GM23338 (cell line): Measurements from ENCODE around the gene IGSF6. TPM values are rescaled to one million over a fixed set of nuclear protein-coding genes. Genes with fewer than 3 reads are reported as not detected.

Experiments
- ATAC-seq: fragments of 200-7000 bp; cut with Tn5 transposase; 3 replicates; pipeline ENCODE4 v1.9.1; 2020
- DNase-seq: peaks from one replicate; pipeline ENCODE4 v3.0.0-alpha.2; 2015; ENCODE audit warnings: low spot score
- H2AFZ ChIP-seq: fragments of 200-600 bp; sonication (generic); 2 replicates; pipeline ENCODE4 v1.8.0; 2016; ENCODE audit warnings: antibody characterized with exemption, mild to moderate bottlenecking, moderate library complexity
- H3F3A ChIP-seq: fragments of 200-600 bp; sonication (generic); replicated peaks from 2 replicates; pipeline ENCODE4 v1.8.0; 2017; ENCODE audit warnings: antibody characterized with exemption, mixed run types, low read depth
- H3K27ac ChIP-seq: fragments of 200-600 bp; sonication (generic); 2 replicates; pipeline ENCODE4 v1.6.1; 2016; ENCODE audit warnings: low read depth
- H3K27me3 ChIP-seq: fragments of 200-600 bp; sonication (generic); 2 replicates; pipeline ENCODE4 v1.8.0; 2016; ENCODE audit warnings: mild to moderate bottlenecking, mixed run types, moderate library complexity; ENCODE audit not compliant: insufficient read depth
- H3K36me3 ChIP-seq: fragments of 200-600 bp; sonication (generic); 2 replicates; pipeline ENCODE4 v1.8.0; 2016; ENCODE audit warnings: mild to moderate bottlenecking; ENCODE audit not compliant: insufficient read depth
- H3K4me1 ChIP-seq: fragments of 200-600 bp; sonication (generic); 2 replicates; pipeline ENCODE4 v1.8.0; 2016; ENCODE audit warnings: mild to moderate bottlenecking, moderate library complexity; ENCODE audit not compliant: insufficient read depth
- H3K4me2 ChIP-seq: fragments of 200-600 bp; sonication (generic); 2 replicates; pipeline ENCODE4 v1.7.1; 2017; ENCODE audit warnings: mixed run types
- H3K4me3 ChIP-seq: fragments of 200-600 bp; sonication (generic); 2 replicates; pipeline ENCODE4 v1.6.1; 2016; ENCODE audit warnings: mixed run types
- H3K79me2 ChIP-seq: fragments of 200-600 bp; sonication (generic); replicated peaks from 2 replicates; pipeline ENCODE4 v1.8.0; 2017; ENCODE audit warnings: mild to moderate bottlenecking; ENCODE audit not compliant: insufficient read depth
- H3K9me2 ChIP-seq: fragments of 200-600 bp; sonication (generic); 2 replicates; pipeline ENCODE4 v1.8.0; 2017; ENCODE audit not compliant: insufficient read depth
- H4K20me1 ChIP-seq: fragments of 200-600 bp; sonication (generic); replicated peaks from 2 replicates; pipeline ENCODE4 v1.8.0; 2017; ENCODE audit warnings: mild to moderate bottlenecking; ENCODE audit not compliant: insufficient read depth
- H3K27ac Mint-ChIP-seq: 2 replicates; pipeline ENCODE4 v1.8.0; 2020; ENCODE audit warnings: inconsistent platforms, mild to moderate bottlenecking, moderate library complexity, mixed read lengths
- H3K27me3 Mint-ChIP-seq: 3 replicates; pipeline ENCODE4 v1.8.0; 2022; ENCODE audit warnings: low read depth, mild to moderate bottlenecking, moderate library complexity, mixed read lengths, inconsistent platforms; ENCODE audit not compliant: insufficient read depth, poor library complexity
- H3K36me3 Mint-ChIP-seq: 3 replicates; pipeline ENCODE4 v1.8.0; 2021; ENCODE audit warnings: low read depth, mild to moderate bottlenecking, inconsistent platforms, moderate library complexity, mixed read lengths
- H3K4me1 Mint-ChIP-seq: 3 replicates; pipeline ENCODE4 v1.8.0; 2020; ENCODE audit warnings: mild to moderate bottlenecking, inconsistent platforms, mixed read lengths
- H3K4me3 Mint-ChIP-seq: 3 replicates; pipeline ENCODE4 v1.8.0; 2021; ENCODE audit warnings: moderate library complexity, mild to moderate bottlenecking, inconsistent platforms, mixed read lengths
- H3K9me3 Mint-ChIP-seq: 3 replicates; pipeline ENCODE4 v1.8.0; 2020; ENCODE audit warnings: moderate library complexity, mild to moderate bottlenecking, inconsistent platforms, mixed read lengths
- JUNB ChIP-seq: IDR thresholded peaks from one replicate; pipeline ENCODE4 v1.6.1; 2016; ENCODE audit warnings: antibody characterized with exemption; ENCODE audit not compliant: unreplicated experiment
- POLR2AphosphoS5 ChIP-seq: IDR thresholded peaks from 2 replicates; pipeline ENCODE4 v1.6.1; 2016; ENCODE audit warnings: antibody characterized with exemption, low read depth
- STAT1 ChIP-seq: IDR thresholded peaks from one replicate; pipeline ENCODE4 v1.6.1; 2016; ENCODE audit warnings: antibody characterized with exemption; ENCODE audit not compliant: unreplicated experiment
- ZNF114 ChIP-seq: fragments of 250-450 bp; sonication (Bioruptor Pico); IDR thresholded peaks from 2 replicates; pipeline ENCODE4 v1.5.0; 2020; ENCODE audit warnings: mild to moderate bottlenecking, moderate library complexity
- ZNF331 ChIP-seq: fragments of 250-450 bp; sonication (Bioruptor Pico); IDR thresholded peaks from 2 replicates; pipeline ENCODE4 v1.5.0; 2020; ENCODE audit warnings: low read depth, mild to moderate bottlenecking, moderate library complexity
- polyA plus RNA-seq: library from polyadenylated mRNA; unstranded; fragments of >200 nt; fragmentation: Nextera tagmentation; extraction: Ambion mirVana; gene quantifications from 2 replicates; pipeline ENCODE4 v1.2.1, GENCODE V29; 2016
- total RNA-seq: library from RNA; depleted of rRNA; stranded (reverse); fragments of >200 nt; shearing (Covaris generic); gene quantifications from 2 replicates; pipeline ENCODE4 v1.2.3, GENCODE V29; 2014
- TF ChIP-seq, protein P1 (sequence below): IDR thresholded peaks from one replicate; pipeline ENCODE4 v1.6.1; 2018; ENCODE audit warnings: antibody characterized with exemption; ENCODE audit not compliant: unreplicated experiment
- TF ChIP-seq, protein P2 (sequence below): fragments of 250-450 bp; sonication (Bioruptor Pico); IDR thresholded peaks from 2 replicates; pipeline ENCODE4 v1.5.0; 2020; ENCODE audit warnings: mild to moderate bottlenecking, moderate library complexity
- TF ChIP-seq, protein P3 (sequence below), 2 experiments: fragments of 200-600 bp in 1 of 2; sonication (generic) in 1 of 2; conservative IDR thresholded peaks; 2 replicates each; pipeline versions ENCODE4 v1.5.1 to v1.6.1; 2016 to 2017; ENCODE audit warnings: antibody characterized with exemption in 2 of 2, low read depth in 2 of 2, mild to moderate bottlenecking in 2 of 2, moderate library complexity in 1 of 2

IGSF6 gene
- total and polyA plus RNA-seq, 2 experiments from 2014 or later, result 0.19 TPM; not detected in 1

DNA sequence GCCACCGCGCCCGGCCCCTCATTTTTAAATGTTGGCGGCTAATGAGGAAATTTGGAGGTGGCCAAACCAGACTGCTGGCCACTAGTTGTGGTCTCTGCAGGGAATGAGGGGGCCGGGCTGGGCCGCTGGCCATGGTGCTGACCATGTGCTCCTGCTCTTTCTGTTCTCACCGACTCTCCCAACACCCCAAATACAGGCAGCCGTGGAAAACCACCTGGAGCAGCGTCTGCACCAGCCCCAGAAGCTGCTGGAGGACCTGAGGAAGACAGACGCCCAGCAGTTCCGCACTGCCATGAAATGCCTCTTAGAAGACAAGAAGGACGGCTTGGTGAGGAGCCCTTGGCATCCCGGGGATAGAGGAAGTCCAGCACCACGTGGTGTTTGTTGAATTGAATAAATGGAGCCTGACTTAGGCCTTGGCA, 32.6 kb upstream of the IGSF6 start:
- Mint-ChIP-seq H3K4me1 (no peaks in the 10 kb centered on the region), H3K27me3 (peaks cover 7% of the 10 kb centered on the region), H3K27ac (no peak overlapping the region), H3K36me3 (no peaks in the 10 kb centered on the region), H3K4me3 (no peak overlapping the region), H3K9me3 (peaks cover 2% of the 10 kb centered on the region; the same call in 1 of the 3 replicates)
- Histone ChIP-seq H3K27me3 (no peaks in the 10 kb centered on the region), H3K79me2 (no peaks in the 10 kb centered on the region), H3K9me2 (no peaks in the 10 kb centered on the region), H3K36me3 (no peaks in the 10 kb centered on the region), H3F3A (no peaks in the 10 kb centered on the region), H3K4me1 (no peaks in the 10 kb centered on the region), H4K20me1 (no peaks in the 10 kb centered on the region), H3K27ac (no peak overlapping the region), H3K4me2 (no peak overlapping the region), H2AFZ (no peak overlapping the region), H3K4me3 (no peak overlapping the region)
- ATAC-seq (peak; percentile 92), DNase-seq (peak; percentile 70)
- TF ChIP-seq, protein P1, sequence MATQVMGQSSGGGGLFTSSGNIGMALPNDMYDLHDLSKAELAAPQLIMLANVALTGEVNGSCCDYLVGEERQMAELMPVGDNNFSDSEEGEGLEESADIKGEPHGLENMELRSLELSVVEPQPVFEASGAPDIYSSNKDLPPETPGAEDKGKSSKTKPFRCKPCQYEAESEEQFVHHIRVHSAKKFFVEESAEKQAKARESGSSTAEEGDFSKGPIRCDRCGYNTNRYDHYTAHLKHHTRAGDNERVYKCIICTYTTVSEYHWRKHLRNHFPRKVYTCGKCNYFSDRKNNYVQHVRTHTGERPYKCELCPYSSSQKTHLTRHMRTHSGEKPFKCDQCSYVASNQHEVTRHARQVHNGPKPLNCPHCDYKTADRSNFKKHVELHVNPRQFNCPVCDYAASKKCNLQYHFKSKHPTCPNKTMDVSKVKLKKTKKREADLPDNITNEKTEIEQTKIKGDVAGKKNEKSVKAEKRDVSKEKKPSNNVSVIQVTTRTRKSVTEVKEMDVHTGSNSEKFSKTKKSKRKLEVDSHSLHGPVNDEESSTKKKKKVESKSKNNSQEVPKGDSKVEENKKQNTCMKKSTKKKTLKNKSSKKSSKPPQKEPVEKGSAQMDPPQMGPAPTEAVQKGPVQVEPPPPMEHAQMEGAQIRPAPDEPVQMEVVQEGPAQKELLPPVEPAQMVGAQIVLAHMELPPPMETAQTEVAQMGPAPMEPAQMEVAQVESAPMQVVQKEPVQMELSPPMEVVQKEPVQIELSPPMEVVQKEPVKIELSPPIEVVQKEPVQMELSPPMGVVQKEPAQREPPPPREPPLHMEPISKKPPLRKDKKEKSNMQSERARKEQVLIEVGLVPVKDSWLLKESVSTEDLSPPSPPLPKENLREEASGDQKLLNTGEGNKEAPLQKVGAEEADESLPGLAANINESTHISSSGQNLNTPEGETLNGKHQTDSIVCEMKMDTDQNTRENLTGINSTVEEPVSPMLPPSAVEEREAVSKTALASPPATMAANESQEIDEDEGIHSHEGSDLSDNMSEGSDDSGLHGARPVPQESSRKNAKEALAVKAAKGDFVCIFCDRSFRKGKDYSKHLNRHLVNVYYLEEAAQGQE, result peak; percentile 89
- no peak for TF ChIP-seq POLR2AphosphoS5
- no peak for TF ChIP-seq ZNF331 (CRISPR knock-in tag)
- no peak for TF ChIP-seq ZNF114 (CRISPR knock-in tag)
- TF ChIP-seq, protein P2, sequence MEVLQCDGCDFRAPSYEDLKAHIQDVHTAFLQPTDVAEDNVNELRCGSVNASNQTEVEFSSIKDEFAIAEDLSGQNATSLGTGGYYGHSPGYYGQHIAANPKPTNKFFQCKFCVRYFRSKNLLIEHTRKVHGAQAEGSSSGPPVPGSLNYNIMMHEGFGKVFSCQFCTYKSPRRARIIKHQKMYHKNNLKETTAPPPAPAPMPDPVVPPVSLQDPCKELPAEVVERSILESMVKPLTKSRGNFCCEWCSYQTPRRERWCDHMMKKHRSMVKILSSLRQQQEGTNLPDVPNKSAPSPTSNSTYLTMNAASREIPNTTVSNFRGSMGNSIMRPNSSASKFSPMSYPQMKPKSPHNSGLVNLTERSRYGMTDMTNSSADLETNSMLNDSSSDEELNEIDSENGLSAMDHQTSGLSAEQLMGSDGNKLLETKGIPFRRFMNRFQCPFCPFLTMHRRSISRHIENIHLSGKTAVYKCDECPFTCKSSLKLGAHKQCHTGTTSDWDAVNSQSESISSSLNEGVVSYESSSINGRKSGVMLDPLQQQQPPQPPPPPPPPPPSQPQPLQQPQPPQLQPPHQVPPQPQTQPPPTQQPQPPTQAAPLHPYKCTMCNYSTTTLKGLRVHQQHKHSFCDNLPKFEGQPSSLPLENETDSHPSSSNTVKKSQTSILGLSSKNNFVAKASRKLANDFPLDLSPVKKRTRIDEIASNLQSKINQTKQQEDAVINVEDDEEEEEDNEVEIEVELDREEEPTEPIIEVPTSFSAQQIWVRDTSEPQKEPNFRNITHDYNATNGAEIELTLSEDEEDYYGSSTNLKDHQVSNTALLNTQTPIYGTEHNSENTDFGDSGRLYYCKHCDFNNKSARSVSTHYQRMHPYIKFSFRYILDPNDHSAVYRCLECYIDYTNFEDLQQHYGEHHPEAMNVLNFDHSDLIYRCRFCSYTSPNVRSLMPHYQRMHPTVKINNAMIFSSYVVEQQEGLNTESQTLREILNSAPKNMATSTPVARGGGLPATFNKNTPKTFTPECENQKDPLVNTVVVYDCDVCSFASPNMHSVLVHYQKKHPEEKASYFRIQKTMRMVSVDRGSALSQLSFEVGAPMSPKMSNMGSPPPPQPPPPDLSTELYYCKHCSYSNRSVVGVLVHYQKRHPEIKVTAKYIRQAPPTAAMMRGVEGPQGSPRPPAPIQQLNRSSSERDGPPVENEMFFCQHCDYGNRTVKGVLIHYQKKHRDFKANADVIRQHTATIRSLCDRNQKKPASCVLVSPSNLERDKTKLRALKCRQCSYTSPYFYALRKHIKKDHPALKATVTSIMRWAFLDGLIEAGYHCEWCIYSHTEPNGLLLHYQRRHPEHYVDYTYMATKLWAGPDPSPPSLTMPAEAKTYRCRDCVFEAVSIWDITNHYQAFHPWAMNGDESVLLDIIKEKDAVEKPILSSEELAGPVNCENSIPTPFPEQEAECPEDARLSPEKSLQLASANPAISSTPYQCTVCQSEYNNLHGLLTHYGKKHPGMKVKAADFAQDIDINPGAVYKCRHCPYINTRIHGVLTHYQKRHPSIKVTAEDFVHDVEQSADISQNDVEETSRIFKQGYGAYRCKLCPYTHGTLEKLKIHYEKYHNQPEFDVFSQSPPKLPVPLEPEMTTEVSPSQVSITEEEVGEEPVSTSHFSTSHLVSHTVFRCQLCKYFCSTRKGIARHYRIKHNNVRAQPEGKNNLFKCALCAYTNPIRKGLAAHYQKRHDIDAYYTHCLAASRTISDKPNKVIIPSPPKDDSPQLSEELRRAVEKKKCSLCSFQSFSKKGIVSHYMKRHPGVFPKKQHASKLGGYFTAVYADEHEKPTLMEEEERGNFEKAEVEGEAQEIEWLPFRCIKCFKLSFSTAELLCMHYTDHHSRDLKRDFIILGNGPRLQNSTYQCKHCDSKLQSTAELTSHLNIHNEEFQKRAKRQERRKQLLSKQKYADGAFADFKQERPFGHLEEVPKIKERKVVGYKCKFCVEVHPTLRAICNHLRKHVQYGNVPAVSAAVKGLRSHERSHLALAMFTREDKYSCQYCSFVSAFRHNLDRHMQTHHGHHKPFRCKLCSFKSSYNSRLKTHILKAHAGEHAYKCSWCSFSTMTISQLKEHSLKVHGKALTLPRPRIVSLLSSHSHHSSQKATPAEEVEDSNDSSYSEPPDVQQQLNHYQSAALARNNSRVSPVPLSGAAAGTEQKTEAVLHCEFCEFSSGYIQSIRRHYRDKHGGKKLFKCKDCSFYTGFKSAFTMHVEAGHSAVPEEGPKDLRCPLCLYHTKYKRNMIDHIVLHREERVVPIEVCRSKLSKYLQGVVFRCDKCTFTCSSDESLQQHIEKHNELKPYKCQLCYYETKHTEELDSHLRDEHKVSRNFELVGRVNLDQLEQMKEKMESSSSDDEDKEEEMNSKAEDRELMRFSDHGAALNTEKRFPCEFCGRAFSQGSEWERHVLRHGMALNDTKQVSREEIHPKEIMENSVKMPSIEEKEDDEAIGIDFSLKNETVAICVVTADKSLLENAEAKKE (CRISPR knock-in tag), result no peak
- TF ChIP-seq, protein P3, sequence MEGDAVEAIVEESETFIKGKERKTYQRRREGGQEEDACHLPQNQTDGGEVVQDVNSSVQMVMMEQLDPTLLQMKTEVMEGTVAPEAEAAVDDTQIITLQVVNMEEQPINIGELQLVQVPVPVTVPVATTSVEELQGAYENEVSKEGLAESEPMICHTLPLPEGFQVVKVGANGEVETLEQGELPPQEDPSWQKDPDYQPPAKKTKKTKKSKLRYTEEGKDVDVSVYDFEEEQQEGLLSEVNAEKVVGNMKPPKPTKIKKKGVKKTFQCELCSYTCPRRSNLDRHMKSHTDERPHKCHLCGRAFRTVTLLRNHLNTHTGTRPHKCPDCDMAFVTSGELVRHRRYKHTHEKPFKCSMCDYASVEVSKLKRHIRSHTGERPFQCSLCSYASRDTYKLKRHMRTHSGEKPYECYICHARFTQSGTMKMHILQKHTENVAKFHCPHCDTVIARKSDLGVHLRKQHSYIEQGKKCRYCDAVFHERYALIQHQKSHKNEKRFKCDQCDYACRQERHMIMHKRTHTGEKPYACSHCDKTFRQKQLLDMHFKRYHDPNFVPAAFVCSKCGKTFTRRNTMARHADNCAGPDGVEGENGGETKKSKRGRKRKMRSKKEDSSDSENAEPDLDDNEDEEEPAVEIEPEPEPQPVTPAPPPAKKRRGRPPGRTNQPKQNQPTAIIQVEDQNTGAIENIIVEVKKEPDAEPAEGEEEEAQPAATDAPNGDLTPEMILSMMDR (conservative IDR thresholded peaks at IDR 0.05; ENCODE audit: low read depth in 2 of 2), result no peak
- no peak for TF ChIP-seq JUNB
- no peak for TF ChIP-seq STAT1
